Psoas muscle (tissue), 8 donors: ENCODE measurements around the gene KIRREL3. TPM values are rescaled to one million over a fixed set of nuclear protein-coding genes. Genes with fewer than 3 reads are reported as not detected.

Experiments
- ATAC-seq, 4 donors: fragments of 200-7000 bp; cut with Tn5 transposase; one replicate each; pipeline ENCODE4 v1.9.1; 2020; ENCODE audit warnings: moderate library complexity in 3 of 4, mild to moderate bottlenecking in 2 of 4
- DNase-seq, 2 donors: peaks; one replicate each; pipeline ENCODE4 v3.0.0-alpha.2; 2020
- H3K27ac ChIP-seq: fragments of 200-600 bp; one replicate; pipeline ENCODE4 v1.8.0; 2022
- H3K27me3 ChIP-seq, 3 donors: fragments of 200-600 bp in 1 of 3; one replicate each; pipeline versions ENCODE4 v1.6.1 to v1.8.0; 2013 to 2022; ENCODE audit warnings: low read length in 2 of 3, mild to moderate bottlenecking in 2 of 3, moderate library complexity in 1 of 3; ENCODE audit not compliant: insufficient read depth in 3 of 3
- H3K36me3 ChIP-seq, 2 donors: fragments of 200-600 bp in 1 of 2; one replicate each; pipeline versions ENCODE4 v1.6.1 to v1.8.0; 2013 to 2022; ENCODE audit warnings: low read depth in 1 of 2, mild to moderate bottlenecking in 1 of 2, moderate library complexity in 1 of 2; ENCODE audit not compliant: insufficient read depth in 1 of 2
- H3K4me1 ChIP-seq: fragments of 200-600 bp; one replicate; pipeline ENCODE4 v1.8.0; 2022
- H3K4me3 ChIP-seq: fragments of 200-600 bp; one replicate; pipeline ENCODE4 v1.8.0; 2022; ENCODE audit warnings: mild to moderate bottlenecking
- H3K9me3 ChIP-seq: fragments of 200-600 bp; one replicate; pipeline ENCODE4 v1.8.0; 2022
- CTCF ChIP-seq: fragments of 200-600 bp; IDR thresholded peaks from one replicate; pipeline ENCODE4 v1.8.0; 2022; ENCODE audit warnings: antibody characterized with exemption
- WGBS, 3 donors: extraction: QIAGEN DNeasy Blood & Tissue Kit; methylation state at CpG; one replicate each; pipeline versions ENCODE4 v1.1.6 to v1.1.7; 2013; 5-methylcytosine and 5-hydroxymethylcytosine counted together
- intact Hi-C, 2 donors: fragments of 100-400 bp; cut with DNase I; formaldehyde crosslinking; loops; one replicate each; pipeline versions ENCODE4 v1.11.0 to v1.14.2; 2022
- polyA plus RNA-seq, 3 donors: library from polyadenylated mRNA; stranded (reverse); fragments of 200-250 nt; gene quantifications; one replicate each; pipeline ENCODE4 v1.2.3, GENCODE V29; 2013
- total RNA-seq, 4 donors: library from RNA; stranded (reverse); fragmentation: NEBNext Ultra II Directional in 2 of 4; extraction: Animal tissue kit (Norgen Biotek cat#: 25700) in 2 of 4; gene quantifications; one replicate each; pipeline versions ENCODE4 v1.2.1 to v1.2.4, GENCODE V29; 2021 to 2023
- donor health status: healthy with polysubstance abuse.
- donor health status: DM: no; HTN: no; CAD: no; lungs with moderate emphysema.
- donor health status: Bipolar disorder and iron deficiency.
- donor health status: healthy.
- donor health status: DM: yes; HTN: yes; CAD: no.
- donor health status: DM: no; HTN: no; CAD: no.
- donor health status: DM: no; HTN: no; CAD: no.
- donor health status: DM: yes; HTN: yes; CAD: no.

KIRREL3 gene
- total and polyA plus RNA-seq, 7 donors: 0.04 TPM; not detected in 6

DNA sequence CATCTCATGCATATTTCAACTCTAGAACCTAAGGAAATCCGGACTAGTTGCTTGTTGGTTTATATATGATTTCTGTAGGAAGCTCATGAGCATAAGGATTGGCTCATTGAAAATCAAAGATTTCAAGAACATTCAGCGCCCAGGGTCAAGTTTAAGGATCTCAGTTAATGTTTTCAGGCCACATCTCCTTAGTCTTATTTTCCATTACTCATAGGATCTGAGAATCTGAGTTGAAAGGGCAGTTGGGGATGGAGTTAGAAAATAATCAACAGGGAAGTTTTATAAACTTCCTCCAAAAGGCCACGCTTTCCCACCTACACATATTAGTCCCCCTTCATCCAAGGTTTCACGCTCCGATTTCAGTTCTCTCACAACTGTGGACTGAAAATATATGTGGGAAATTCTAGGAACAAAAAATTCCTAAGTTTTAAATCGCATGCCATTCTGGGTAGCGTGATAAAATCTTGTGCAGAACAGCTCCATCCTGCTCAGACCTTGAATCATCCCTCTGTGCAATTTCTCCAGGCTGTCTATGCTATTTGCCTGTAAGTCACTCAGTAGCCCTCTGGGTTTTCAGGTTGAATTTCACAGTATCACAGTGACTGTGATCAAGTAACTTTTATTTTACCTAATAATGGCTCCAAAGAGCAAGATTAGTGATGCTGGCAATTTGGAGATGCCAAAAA is 160.2 kb downstream of the KIRREL3 start:
- ATAC-seq (no peak), DNase-seq (no peak)
- Histone ChIP-seq H3K27ac (no peak overlapping the region), H3K4me3 (no peak overlapping the region), H3K4me1 (no peaks in the 10 kb centered on the region), H3K27me3 (no peaks in the 10 kb centered on the region), H3K9me3 (no peaks in the 10 kb centered on the region), H3K36me3 (no peaks in the 10 kb centered on the region)
- 72 to 78% (median 72%) methylated on average over 7 of the region's 7 CpGs for WGBS, 3 donors
- TF ChIP-seq CTCF: no peak
- intact Hi-C loops: no loop called here

GRCh38 chr11:126839496-126839895 is 161.1 kb downstream of the KIRREL3 start:
- Histone ChIP-seq H3K27ac (no peak overlapping the region), H3K4me3 (no peak overlapping the region), H3K27me3 (no peaks in the 10 kb centered on the region), H3K4me1 (no peaks in the 10 kb centered on the region), H3K9me3 (no peaks in the 10 kb centered on the region), H3K36me3 (no peaks in the 10 kb centered on the region)
- WGBS, 3 donors: 63 to 73% (median 66%) methylated on average over 7 of the region's 7 CpGs
- TF ChIP-seq CTCF: no peak
- ATAC-seq (no peak), DNase-seq (no peak)
- intact Hi-C loops: no loop called here

GRCh38 chr11:126838779-126839178 is 161.8 kb downstream of the KIRREL3 start:
- no peaks in the 10 kb centered on the region for H3K36me3 ChIP-seq
- no peak overlapping the region for H3K4me3 ChIP-seq
- TF ChIP-seq CTCF: no peak
- no peak for DNase-seq
- no peaks in the 10 kb centered on the region for H3K9me3 ChIP-seq
- no peak for ATAC-seq
- WGBS, 3 donors: 82 to 84% (median 83%) methylated on average over 5 of the region's 5 CpGs
- intact Hi-C loops: no loop called here
- no peak overlapping the region for H3K27ac ChIP-seq
- no peaks in the 10 kb centered on the region for H3K4me1 ChIP-seq
- H3K27me3 ChIP-seq: no peaks in the 10 kb centered on the region

- Histone ChIP-seq H3K36me3 (no peaks in the 10 kb centered on the region), H3K27me3 (no peaks in the 10 kb centered on the region), H3K4me1 (no peaks in the 10 kb centered on the region), H3K9me3 (no peaks in the 10 kb centered on the region), H3K27ac (no peak overlapping the region), H3K4me3 (no peak overlapping the region)
- TF ChIP-seq CTCF: no peak
- DNase-seq (no peak), ATAC-seq (no peak)
- WGBS, 3 donors: 86 to 92% (median 89%) methylated on average over 3 of the region's 3 CpGs
- intact Hi-C loops: no loop called here
Measured at GRCh38 chr11:126837581-126837980, 163.0 kb downstream of the KIRREL3 start.

GRCh38 chr11:126834573-126834972 is 166.0 kb downstream of the KIRREL3 start:
- Histone ChIP-seq H3K27me3 (no peaks in the 10 kb centered on the region), H3K27ac (no peak overlapping the region), H3K4me1 (no peaks in the 10 kb centered on the region), H3K9me3 (no peaks in the 10 kb centered on the region), H3K4me3 (no peak overlapping the region), H3K36me3 (no peaks in the 10 kb centered on the region)
- DNase-seq (no peak), ATAC-seq (no peak)
- intact Hi-C loops: no loop called here
- WGBS, 3 donors: 41 to 59% (median 52%) methylated on average over 8 of the region's 8 CpGs
- no peak for TF ChIP-seq CTCF
